Osteocyte (in vitro differentiated cells): Measurements from ENCODE around the gene KIRREL3. TPM values are rescaled to one million over a fixed set of nuclear protein-coding genes. Genes with fewer than 3 reads are reported as not detected.

Experiments used
- DNase-seq: peaks from one replicate; pipeline ENCODE4 v3.0.0; 2021; ENCODE audit warnings: mixed read lengths; ENCODE audit not compliant: unreplicated experiment; ENCODE audit errors: extremely low spot score
- H3K27ac Mint-ChIP-seq: one replicate; pipeline ENCODE4 v1.8.0; 2021; ENCODE audit warnings: mild to moderate bottlenecking, mixed read lengths; ENCODE audit not compliant: unreplicated experiment
- H3K27me3 Mint-ChIP-seq: one replicate; pipeline ENCODE4 v1.8.0; 2021; ENCODE audit warnings: mixed read lengths; ENCODE audit not compliant: unreplicated experiment
- H3K36me3 Mint-ChIP-seq: one replicate; pipeline ENCODE4 v1.8.0; 2021; ENCODE audit warnings: mixed read lengths; ENCODE audit not compliant: unreplicated experiment
- H3K4me1 Mint-ChIP-seq: one replicate; pipeline ENCODE4 v1.8.0; 2021; ENCODE audit warnings: mixed read lengths; ENCODE audit not compliant: unreplicated experiment
- H3K4me3 Mint-ChIP-seq: one replicate; pipeline ENCODE4 v1.8.0; 2021; ENCODE audit warnings: mild to moderate bottlenecking, moderate library complexity, mixed read lengths; ENCODE audit not compliant: unreplicated experiment
- H3K9me3 Mint-ChIP-seq: one replicate; pipeline ENCODE4 v1.8.0; 2021; ENCODE audit warnings: mixed read lengths; ENCODE audit not compliant: unreplicated experiment
- CTCF ChIP-seq: fragments of 200-600 bp; sonication (generic); IDR thresholded peaks from 2 replicates; pipeline ENCODE4 v1.5.0; 2021; ENCODE audit warnings: antibody characterized with exemption, mild to moderate bottlenecking, moderate library complexity
- total RNA-seq: library from RNA; stranded (reverse); gene quantifications from 2 replicates; pipeline ENCODE4 v1.2.1, GENCODE V29; 2021

KIRREL3 gene
- total RNA-seq, 1 donor from 2014 or later, result 1.2 TPM

GRCh38 chr11:126744699-126745098 lies 255.9 kb downstream of the KIRREL3 start:
- no peak for DNase-seq
- Mint-ChIP-seq H3K9me3 (no peaks in the 10 kb centered on the region), H3K36me3 (no peaks in the 10 kb centered on the region), H3K4me1 (no peaks in the 10 kb centered on the region), H3K27ac (no peak overlapping the region), H3K4me3 (no peak overlapping the region), H3K27me3 (no peaks in the 10 kb centered on the region)
- no peak for TF ChIP-seq CTCF

GRCh38 chr11:126743628-126744027 lies 256.9 kb downstream of the KIRREL3 start:
- no peak overlapping the region for H3K4me3 Mint-ChIP-seq
- TF ChIP-seq CTCF, result no peak
- no peaks in the 10 kb centered on the region for H3K4me1 Mint-ChIP-seq
- H3K27me3 Mint-ChIP-seq, result no peaks in the 10 kb centered on the region
- DNase-seq, result no peak
- H3K36me3 Mint-ChIP-seq, result no peaks in the 10 kb centered on the region
- H3K27ac Mint-ChIP-seq, result no peak overlapping the region
- no peaks in the 10 kb centered on the region for H3K9me3 Mint-ChIP-seq

GRCh38 chr11:126742582-126742981 lies 258.0 kb downstream of the KIRREL3 start:
- no peak for TF ChIP-seq CTCF
- Mint-ChIP-seq H3K4me1 (no peaks in the 10 kb centered on the region), H3K27ac (no peak overlapping the region), H3K27me3 (no peaks in the 10 kb centered on the region), H3K36me3 (no peaks in the 10 kb centered on the region), H3K9me3 (no peaks in the 10 kb centered on the region), H3K4me3 (no peak overlapping the region)
- no peak for DNase-seq

- Mint-ChIP-seq H3K27ac (no peak overlapping the region), H3K4me3 (no peak overlapping the region)
- TF ChIP-seq CTCF, result no peak
These were observed 259.7 kb downstream of the KIRREL3 start for GRCh38 chr11:126740846-126741245.

GRCh38 chr11:126739499-126740145 lies 260.9 kb downstream of the KIRREL3 start:
- Mint-ChIP-seq H3K27me3 (no peaks in the 10 kb centered on the region), H3K27ac (no peak overlapping the region), H3K36me3 (no peaks in the 10 kb centered on the region), H3K4me3 (no peak overlapping the region), H3K9me3 (no peaks in the 10 kb centered on the region), H3K4me1 (no peaks in the 10 kb centered on the region)
- TF ChIP-seq CTCF, result no peak
- DNase-seq, result no peak

More at GRCh38 chr11:126740846-126741245, 259.7 kb downstream of the KIRREL3 start:
- Mint-ChIP-seq H3K36me3 (no peaks in the 10 kb centered on the region), H3K27me3 (no peaks in the 10 kb centered on the region), H3K4me1 (no peaks in the 10 kb centered on the region), H3K9me3 (no peaks in the 10 kb centered on the region)
- DNase-seq, result no peak
